WTC11 (cell line): ENCODE data around the gene WDR7. TPM values are rescaled to one million over a fixed set of nuclear protein-coding genes. Genes with fewer than 3 reads are reported as not detected.

Source experiments
- ATAC-seq: fragments of 200-7000 bp; cut with Tn5 transposase; 2 replicates; pipeline ENCODE4 v1.10.0; 2021; ENCODE audit warnings: mild to moderate bottlenecking, moderate library complexity
- CTCF ChIA-PET: fragments of 300-600 bp; sonication (Branson Sonifier 250); formaldehyde crosslinking; loops from one replicate; lab custom pipeline; 2021; ENCODE audit warnings: antibody characterized with exemption; lab: Charles Lee
- POLR2A ChIA-PET: fragments of 350-600 bp; sonication (Branson Sonifier 250); formaldehyde crosslinking; loops from one replicate; lab custom pipeline; 2021; ENCODE audit warnings: antibody characterized with exemption; lab: Charles Lee
- DNase-seq: peaks from one replicate; pipeline ENCODE4 v3.0.0; 2021; ENCODE audit warnings: low spot score
- H3K27ac Mint-ChIP-seq: 2 replicates; pipeline ENCODE4 v1.8.0; 2021; ENCODE audit warnings: mixed read lengths
- H3K27me3 Mint-ChIP-seq: 2 replicates; pipeline ENCODE4 v1.8.0; 2021; ENCODE audit warnings: low read depth, mild to moderate bottlenecking, moderate library complexity, mixed read lengths
- H3K36me3 Mint-ChIP-seq: 2 replicates; pipeline ENCODE4 v1.8.0; 2021; ENCODE audit warnings: mixed read lengths
- H3K4me1 Mint-ChIP-seq: 2 replicates; pipeline ENCODE4 v1.8.0; 2022; ENCODE audit warnings: mixed read lengths
- H3K4me3 Mint-ChIP-seq: 2 replicates; pipeline ENCODE4 v1.8.0; 2021; ENCODE audit warnings: mild to moderate bottlenecking, moderate library complexity, mixed read lengths
- H3K9me3 Mint-ChIP-seq: 2 replicates; pipeline ENCODE4 v1.8.0; 2021; ENCODE audit warnings: mixed read lengths
- ATF1 ChIP-seq: sonication (generic); formaldehyde crosslinking; IDR thresholded peaks from 2 replicates; pipeline ENCODE4 v1.8.1; 2023; ENCODE audit warnings: mild to moderate bottlenecking, moderate library complexity, missing genetic modification reagents
- CREB1 ChIP-seq: sonication (generic); formaldehyde crosslinking; IDR thresholded peaks from 2 replicates; pipeline ENCODE4 v1.8.0; 2023; ENCODE audit warnings: mild to moderate bottlenecking, missing genetic modification reagents
- ELF4 ChIP-seq: sonication (generic); formaldehyde crosslinking; IDR thresholded peaks from 2 replicates; pipeline ENCODE4 v1.8.1; 2022; ENCODE audit warnings: low read depth, mild to moderate bottlenecking, moderate library complexity, missing genetic modification reagents
- ETV6 ChIP-seq: sonication (generic); formaldehyde crosslinking; IDR thresholded peaks from 2 replicates; pipeline ENCODE4 v1.8.1; 2022; ENCODE audit warnings: mild to moderate bottlenecking, missing genetic modification reagents
- FOXK1 ChIP-seq: sonication (generic); formaldehyde crosslinking; IDR thresholded peaks from 2 replicates; pipeline ENCODE4 v1.8.0; 2022; ENCODE audit warnings: mild to moderate bottlenecking, moderate library complexity, missing genetic modification reagents
- FOXP1 ChIP-seq: sonication (generic); formaldehyde crosslinking; IDR thresholded peaks from 2 replicates; pipeline ENCODE4 v1.8.0; 2022; ENCODE audit warnings: missing genetic modification reagents, mild to moderate bottlenecking, moderate library complexity, borderline replicate concordance
- GABPB1 ChIP-seq: sonication (generic); formaldehyde crosslinking; IDR thresholded peaks from 2 replicates; pipeline ENCODE4 v1.8.1; 2023; ENCODE audit warnings: mild to moderate bottlenecking, missing genetic modification reagents
- GRHL2 ChIP-seq: fragments of 250-450 bp; sonication (Bioruptor Pico); IDR thresholded peaks from 2 replicates; pipeline ENCODE4 v1.8.0; 2022; ENCODE audit warnings: mild to moderate bottlenecking, moderate library complexity; ENCODE audit not compliant: insufficient replicate concordance, severe bottlenecking
- JAZF1 ChIP-seq: fragments of 250-450 bp; sonication (Bioruptor Pico); IDR thresholded peaks from 2 replicates; pipeline ENCODE4 v1.9.0; 2021; ENCODE audit warnings: moderate library complexity, mild to moderate bottlenecking, inconsistent platforms
- MXD4 ChIP-seq: fragments of 250-450 bp; sonication (Bioruptor Pico); IDR thresholded peaks from 2 replicates; pipeline ENCODE4 v1.8.0; 2021; ENCODE audit warnings: mild to moderate bottlenecking, moderate library complexity, borderline replicate concordance
- MYBL2 ChIP-seq: sonication (generic); formaldehyde crosslinking; IDR thresholded peaks from 2 replicates; pipeline ENCODE4 v1.8.1; 2023; ENCODE audit warnings: mild to moderate bottlenecking, moderate library complexity, missing genetic modification reagents
- NFATC4 ChIP-seq: fragments of 250-450 bp; sonication (Bioruptor Pico); IDR thresholded peaks from 2 replicates; pipeline ENCODE4 v1.9.0; 2021; ENCODE audit warnings: mild to moderate bottlenecking
- NR2C2 ChIP-seq: sonication (generic); formaldehyde crosslinking; IDR thresholded peaks from 2 replicates; pipeline ENCODE4 v1.8.0; 2022; ENCODE audit warnings: mild to moderate bottlenecking, missing genetic modification reagents
- OVOL2 ChIP-seq: fragments of 250-450 bp; sonication (Bioruptor Pico); IDR thresholded peaks from 2 replicates; pipeline ENCODE4 v1.9.0; 2021; ENCODE audit warnings: mild to moderate bottlenecking, borderline replicate concordance
- SMAD4 ChIP-seq: sonication (generic); formaldehyde crosslinking; IDR thresholded peaks from 2 replicates; pipeline ENCODE4 v1.8.0; 2022; ENCODE audit warnings: mild to moderate bottlenecking, missing genetic modification reagents
- SOX15 ChIP-seq: fragments of 250-450 bp; sonication (Bioruptor Pico); IDR thresholded peaks from 2 replicates; pipeline ENCODE4 v1.9.0; 2021; ENCODE audit warnings: mild to moderate bottlenecking
- TEAD4 ChIP-seq: sonication (generic); formaldehyde crosslinking; IDR thresholded peaks from 2 replicates; pipeline ENCODE4 v1.8.0; 2022; ENCODE audit warnings: mild to moderate bottlenecking, missing genetic modification reagents
- ZNF263 ChIP-seq: sonication (generic); formaldehyde crosslinking; IDR thresholded peaks from 2 replicates; pipeline ENCODE4 v1.8.1; 2022; ENCODE audit warnings: low read depth, mild to moderate bottlenecking, moderate library complexity, missing genetic modification reagents
- ZNF317 ChIP-seq: sonication (generic); formaldehyde crosslinking; IDR thresholded peaks from 2 replicates; pipeline ENCODE4 v1.8.1; 2023; ENCODE audit warnings: low read depth, mild to moderate bottlenecking, moderate library complexity, missing genetic modification reagents, borderline replicate concordance
- ZNF416 ChIP-seq: fragments of 250-450 bp; sonication (Bioruptor Pico); IDR thresholded peaks from 2 replicates; pipeline ENCODE4 v1.9.0; 2021; ENCODE audit warnings: mild to moderate bottlenecking, inconsistent platforms
- ZNF671 ChIP-seq: fragments of 250-450 bp; sonication (Bioruptor Pico); IDR thresholded peaks from 2 replicates; pipeline ENCODE4 v1.8.0; 2021; ENCODE audit warnings: mild to moderate bottlenecking
- total RNA-seq: library from RNA; stranded (reverse); gene quantifications from 3 replicates; pipeline ENCODE4 v1.2.3, GENCODE V29; 2021
- TF ChIP-seq, protein P1 (sequence below): sonication (generic); formaldehyde crosslinking; IDR thresholded peaks from 2 replicates; pipeline ENCODE4 v1.8.1; 2023; ENCODE audit warnings: mild to moderate bottlenecking, missing genetic modification reagents, moderate library complexity
- TF ChIP-seq, protein P2 (sequence below): sonication (generic); formaldehyde crosslinking; conservative IDR thresholded peaks from 2 replicates; pipeline ENCODE4 v1.8.1; 2022; ENCODE audit warnings: mild to moderate bottlenecking, missing genetic modification reagents
- TF ChIP-seq, protein P3 (sequence below): sonication (generic); formaldehyde crosslinking; IDR thresholded peaks from 2 replicates; pipeline ENCODE4 v1.8.0; 2022; ENCODE audit warnings: mild to moderate bottlenecking, missing genetic modification reagents
- TF ChIP-seq, protein P4 (sequence below): sonication (generic); formaldehyde crosslinking; IDR thresholded peaks from 2 replicates; pipeline ENCODE4 v1.8.1; 2023; ENCODE audit warnings: mild to moderate bottlenecking, moderate library complexity, missing genetic modification reagents
- TF ChIP-seq, protein P5 (sequence below): sonication (generic); formaldehyde crosslinking; IDR thresholded peaks from 2 replicates; pipeline ENCODE4 v1.8.1; 2023; ENCODE audit warnings: mild to moderate bottlenecking, missing genetic modification reagents, borderline replicate concordance
- TF ChIP-seq, protein P6 (sequence below): sonication (generic); formaldehyde crosslinking; IDR thresholded peaks from 2 replicates; pipeline ENCODE4 v1.8.1; 2023; ENCODE audit warnings: mild to moderate bottlenecking, missing genetic modification reagents
- TF ChIP-seq, protein P7 (sequence below): sonication (generic); formaldehyde crosslinking; IDR thresholded peaks from 2 replicates; pipeline ENCODE4 v1.8.1; 2023; ENCODE audit warnings: mild to moderate bottlenecking, missing genetic modification reagents, moderate library complexity

The WDR7 gene
- total RNA-seq, 1 experiment from 2014 or later = 12.2 TPM

DNA sequence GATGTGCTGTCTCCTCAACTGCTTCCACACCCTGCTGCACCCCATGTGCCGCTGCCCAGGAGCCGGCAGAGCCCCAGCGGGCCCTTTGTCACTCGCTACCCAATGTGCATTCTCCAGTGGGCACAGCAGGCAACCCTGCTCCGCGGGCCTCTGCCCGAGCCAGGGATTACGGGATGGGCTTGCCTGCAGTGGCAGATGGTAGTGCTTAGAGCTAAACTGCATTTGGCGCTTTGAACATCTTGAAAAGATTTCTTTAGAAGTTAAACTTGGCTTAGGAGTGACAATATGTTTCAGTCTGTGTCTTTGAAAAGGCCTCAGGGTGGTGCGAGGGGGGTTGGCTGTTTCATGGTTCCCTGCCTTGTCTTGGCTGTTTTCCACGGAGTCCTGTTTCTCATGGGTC, 411.7 kb downstream of the WDR7 start:
- Mint-ChIP-seq H3K9me3 (peaks cover 1% of the 10 kb centered on the region; the same call in 1 of the 2 replicates), H3K36me3 (peaks cover 10% of the 10 kb centered on the region), H3K4me1 (peaks cover 23% of the 10 kb centered on the region), H3K27me3 (no peaks in the 10 kb centered on the region), H3K27ac (no peak overlapping the region), H3K4me3 (no peak overlapping the region)
- no peak for TF ChIP-seq ZNF263
- no peak for TF ChIP-seq NFATC4 (CRISPR knock-in tag)
- no peak for TF ChIP-seq SMAD4
- TF ChIP-seq, protein P1, sequence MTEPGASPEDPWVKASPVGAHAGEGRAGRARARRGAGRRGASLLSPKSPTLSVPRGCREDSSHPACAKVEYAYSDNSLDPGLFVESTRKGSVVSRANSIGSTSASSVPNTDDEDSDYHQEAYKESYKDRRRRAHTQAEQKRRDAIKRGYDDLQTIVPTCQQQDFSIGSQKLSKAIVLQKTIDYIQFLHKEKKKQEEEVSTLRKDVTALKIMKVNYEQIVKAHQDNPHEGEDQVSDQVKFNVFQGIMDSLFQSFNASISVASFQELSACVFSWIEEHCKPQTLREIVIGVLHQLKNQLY (CRISPR knock-in tag) = no peak
- TF ChIP-seq ETV6 (CRISPR knock-in tag) = no peak
- TF ChIP-seq, protein P2, sequence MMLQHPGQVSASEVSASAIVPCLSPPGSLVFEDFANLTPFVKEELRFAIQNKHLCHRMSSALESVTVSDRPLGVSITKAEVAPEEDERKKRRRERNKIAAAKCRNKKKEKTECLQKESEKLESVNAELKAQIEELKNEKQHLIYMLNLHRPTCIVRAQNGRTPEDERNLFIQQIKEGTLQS (CRISPR knock-in tag) = no peak
- TF ChIP-seq, protein P3, sequence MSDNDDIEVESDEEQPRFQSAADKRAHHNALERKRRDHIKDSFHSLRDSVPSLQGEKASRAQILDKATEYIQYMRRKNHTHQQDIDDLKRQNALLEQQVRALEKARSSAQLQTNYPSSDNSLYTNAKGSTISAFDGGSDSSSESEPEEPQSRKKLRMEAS = no peak
- no peak for TF ChIP-seq ELF4 (CRISPR knock-in tag)
- TF ChIP-seq MXD4 (CRISPR knock-in tag) = no peak
- no peak for TF ChIP-seq ZNF416 (CRISPR knock-in tag)
- TF ChIP-seq ATF1 (CRISPR knock-in tag) = no peak
- TF ChIP-seq, protein P4, sequence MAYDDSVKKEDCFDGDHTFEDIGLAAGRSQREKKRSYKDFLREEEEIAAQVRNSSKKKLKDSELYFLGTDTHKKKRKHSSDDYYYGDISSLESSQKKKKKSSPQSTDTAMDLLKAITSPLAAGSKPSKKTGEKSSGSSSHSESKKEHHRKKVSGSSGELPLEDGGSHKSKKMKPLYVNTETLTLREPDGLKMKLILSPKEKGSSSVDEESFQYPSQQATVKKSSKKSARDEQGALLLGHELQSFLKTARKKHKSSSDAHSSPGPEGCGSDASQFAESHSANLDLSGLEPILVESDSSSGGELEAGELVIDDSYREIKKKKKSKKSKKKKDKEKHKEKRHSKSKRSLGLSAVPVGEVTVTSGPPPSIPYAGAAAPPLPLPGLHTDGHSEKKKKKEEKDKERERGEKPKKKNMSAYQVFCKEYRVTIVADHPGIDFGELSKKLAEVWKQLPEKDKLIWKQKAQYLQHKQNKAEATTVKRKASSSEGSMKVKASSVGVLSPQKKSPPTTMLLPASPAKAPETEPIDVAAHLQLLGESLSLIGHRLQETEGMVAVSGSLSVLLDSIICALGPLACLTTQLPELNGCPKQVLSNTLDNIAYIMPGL (CRISPR knock-in tag) = no peak
- no peak for TF ChIP-seq ZNF317
- TF ChIP-seq FOXP1 = no peak
- no peak for TF ChIP-seq CREB1 (CRISPR knock-in tag)
- no peak for TF ChIP-seq ZNF671
- no peak for TF ChIP-seq GRHL2 (CRISPR knock-in tag)
- TF ChIP-seq SOX15 (CRISPR knock-in tag) = no peak
- no peak for DNase-seq
- no peak for ATAC-seq
- CTCF ChIA-PET = no interaction called here
- POLR2A ChIA-PET = interaction anchor here (0.7 kb wide), 1 partner anchor 1202 kb away, joined by 3 read pairs; no protein-coding TSS in a partner anchor

DNA sequence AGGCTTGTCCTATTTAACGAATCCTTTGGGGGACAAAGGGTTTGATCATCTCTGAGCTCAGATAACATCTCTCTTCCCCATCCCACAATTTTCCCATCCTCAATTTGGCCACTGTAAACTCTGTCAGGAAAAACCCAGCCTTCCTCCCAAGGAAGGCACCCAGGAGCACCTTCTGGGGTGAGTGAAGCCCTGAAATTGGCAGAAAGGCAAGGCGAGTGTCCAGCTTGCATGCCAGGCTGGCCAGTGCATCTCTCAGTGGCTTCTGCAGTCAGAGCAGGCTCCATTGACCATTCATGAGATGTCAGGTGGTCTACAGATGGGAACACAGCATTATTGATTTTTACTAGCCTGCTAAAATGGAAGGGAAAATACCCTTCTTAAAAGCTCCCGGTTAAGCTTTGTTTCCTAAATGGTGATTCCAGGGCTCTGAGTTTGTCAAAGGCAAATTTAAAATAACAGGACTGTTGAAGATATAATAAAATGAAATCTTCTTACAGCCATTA, 412.5 kb downstream of the WDR7 start:
- no peak overlapping the region for H3K27ac Mint-ChIP-seq
- H3K36me3 Mint-ChIP-seq = 0 out of 2 replicates have a peak, but pooled peaks cover 6% of the 10 kb centered on the region
- H3K4me3 Mint-ChIP-seq = no peak overlapping the region
- H3K9me3 Mint-ChIP-seq = no peaks in the 10 kb centered on the region
- H3K4me1 Mint-ChIP-seq = peaks cover 23% of the 10 kb centered on the region
- no peaks in the 10 kb centered on the region for H3K27me3 Mint-ChIP-seq
- ChIA-PET CTCF (interaction anchor here (0.7 to 1.2 kb wide), 3 partner anchors 33 to 374 kb away, joined by 3 to 5 read pairs (median 4); no protein-coding TSS in a partner anchor), POLR2A (interaction anchor here (0.7 kb wide), 1 partner anchor 1201 kb away, joined by 3 read pairs; no protein-coding TSS in a partner anchor)
- no peak for ATAC-seq
- no peak for DNase-seq
- no peak for TF ChIP-seq GABPB1
- no peak for TF ChIP-seq MYBL2 (CRISPR knock-in tag)
- TF ChIP-seq ZNF671 = no peak
- TF ChIP-seq FOXK1 (CRISPR knock-in tag) = no peak
- no peak for TF ChIP-seq NR2C2 (CRISPR knock-in tag)
- no peak for TF ChIP-seq JAZF1 (CRISPR knock-in tag)
- TF ChIP-seq, protein P5, sequence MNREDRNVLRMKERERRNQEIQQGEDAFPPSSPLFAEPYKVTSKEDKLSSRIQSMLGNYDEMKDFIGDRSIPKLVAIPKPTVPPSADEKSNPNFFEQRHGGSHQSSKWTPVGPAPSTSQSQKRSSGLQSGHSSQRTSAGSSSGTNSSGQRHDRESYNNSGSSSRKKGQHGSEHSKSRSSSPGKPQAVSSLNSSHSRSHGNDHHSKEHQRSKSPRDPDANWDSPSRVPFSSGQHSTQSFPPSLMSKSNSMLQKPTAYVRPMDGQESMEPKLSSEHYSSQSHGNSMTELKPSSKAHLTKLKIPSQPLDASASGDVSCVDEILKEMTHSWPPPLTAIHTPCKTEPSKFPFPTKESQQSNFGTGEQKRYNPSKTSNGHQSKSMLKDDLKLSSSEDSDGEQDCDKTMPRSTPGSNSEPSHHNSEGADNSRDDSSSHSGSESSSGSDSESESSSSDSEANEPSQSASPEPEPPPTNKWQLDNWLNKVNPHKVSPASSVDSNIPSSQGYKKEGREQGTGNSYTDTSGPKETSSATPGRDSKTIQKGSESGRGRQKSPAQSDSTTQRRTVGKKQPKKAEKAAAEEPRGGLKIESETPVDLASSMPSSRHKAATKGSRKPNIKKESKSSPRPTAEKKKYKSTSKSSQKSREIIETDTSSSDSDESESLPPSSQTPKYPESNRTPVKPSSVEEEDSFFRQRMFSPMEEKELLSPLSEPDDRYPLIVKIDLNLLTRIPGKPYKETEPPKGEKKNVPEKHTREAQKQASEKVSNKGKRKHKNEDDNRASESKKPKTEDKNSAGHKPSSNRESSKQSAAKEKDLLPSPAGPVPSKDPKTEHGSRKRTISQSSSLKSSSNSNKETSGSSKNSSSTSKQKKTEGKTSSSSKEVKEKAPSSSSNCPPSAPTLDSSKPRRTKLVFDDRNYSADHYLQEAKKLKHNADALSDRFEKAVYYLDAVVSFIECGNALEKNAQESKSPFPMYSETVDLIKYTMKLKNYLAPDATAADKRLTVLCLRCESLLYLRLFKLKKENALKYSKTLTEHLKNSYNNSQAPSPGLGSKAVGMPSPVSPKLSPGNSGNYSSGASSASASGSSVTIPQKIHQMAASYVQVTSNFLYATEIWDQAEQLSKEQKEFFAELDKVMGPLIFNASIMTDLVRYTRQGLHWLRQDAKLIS (CRISPR knock-in tag) = no peak
- no peak for TF ChIP-seq TEAD4 (CRISPR knock-in tag)
- TF ChIP-seq, protein P6, sequence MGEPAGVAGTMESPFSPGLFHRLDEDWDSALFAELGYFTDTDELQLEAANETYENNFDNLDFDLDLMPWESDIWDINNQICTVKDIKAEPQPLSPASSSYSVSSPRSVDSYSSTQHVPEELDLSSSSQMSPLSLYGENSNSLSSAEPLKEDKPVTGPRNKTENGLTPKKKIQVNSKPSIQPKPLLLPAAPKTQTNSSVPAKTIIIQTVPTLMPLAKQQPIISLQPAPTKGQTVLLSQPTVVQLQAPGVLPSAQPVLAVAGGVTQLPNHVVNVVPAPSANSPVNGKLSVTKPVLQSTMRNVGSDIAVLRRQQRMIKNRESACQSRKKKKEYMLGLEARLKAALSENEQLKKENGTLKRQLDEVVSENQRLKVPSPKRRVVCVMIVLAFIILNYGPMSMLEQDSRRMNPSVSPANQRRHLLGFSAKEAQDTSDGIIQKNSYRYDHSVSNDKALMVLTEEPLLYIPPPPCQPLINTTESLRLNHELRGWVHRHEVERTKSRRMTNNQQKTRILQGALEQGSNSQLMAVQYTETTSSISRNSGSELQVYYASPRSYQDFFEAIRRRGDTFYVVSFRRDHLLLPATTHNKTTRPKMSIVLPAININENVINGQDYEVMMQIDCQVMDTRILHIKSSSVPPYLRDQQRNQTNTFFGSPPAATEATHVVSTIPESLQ (CRISPR knock-in tag) = no peak
- TF ChIP-seq OVOL2 (CRISPR knock-in tag) = no peak
- TF ChIP-seq, protein P7, sequence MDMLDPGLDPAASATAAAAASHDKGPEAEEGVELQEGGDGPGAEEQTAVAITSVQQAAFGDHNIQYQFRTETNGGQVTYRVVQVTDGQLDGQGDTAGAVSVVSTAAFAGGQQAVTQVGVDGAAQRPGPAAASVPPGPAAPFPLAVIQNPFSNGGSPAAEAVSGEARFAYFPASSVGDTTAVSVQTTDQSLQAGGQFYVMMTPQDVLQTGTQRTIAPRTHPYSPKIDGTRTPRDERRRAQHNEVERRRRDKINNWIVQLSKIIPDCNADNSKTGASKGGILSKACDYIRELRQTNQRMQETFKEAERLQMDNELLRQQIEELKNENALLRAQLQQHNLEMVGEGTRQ (CRISPR knock-in tag) = no peak
